LNCAP (cell line): ENCODE measurements around the gene ACOX2.

Source experiments
- CTCF ChIP-seq: fragments of 450-650 bp; IDR thresholded peaks from 2 replicates; pipeline ENCODE4 v1.5.1; 2017; ENCODE audit warnings: mild to moderate bottlenecking

Gene ACOX2

GRCh38 chr3:58572013-58572633 lies 35.1 kb upstream of the ACOX2 start:
- TF ChIP-seq CTCF, result no peak

- TF ChIP-seq CTCF, result no peak
Measured at GRCh38 chr3:58570851-58571250, 33.9 kb upstream of the ACOX2 start.

DNA sequence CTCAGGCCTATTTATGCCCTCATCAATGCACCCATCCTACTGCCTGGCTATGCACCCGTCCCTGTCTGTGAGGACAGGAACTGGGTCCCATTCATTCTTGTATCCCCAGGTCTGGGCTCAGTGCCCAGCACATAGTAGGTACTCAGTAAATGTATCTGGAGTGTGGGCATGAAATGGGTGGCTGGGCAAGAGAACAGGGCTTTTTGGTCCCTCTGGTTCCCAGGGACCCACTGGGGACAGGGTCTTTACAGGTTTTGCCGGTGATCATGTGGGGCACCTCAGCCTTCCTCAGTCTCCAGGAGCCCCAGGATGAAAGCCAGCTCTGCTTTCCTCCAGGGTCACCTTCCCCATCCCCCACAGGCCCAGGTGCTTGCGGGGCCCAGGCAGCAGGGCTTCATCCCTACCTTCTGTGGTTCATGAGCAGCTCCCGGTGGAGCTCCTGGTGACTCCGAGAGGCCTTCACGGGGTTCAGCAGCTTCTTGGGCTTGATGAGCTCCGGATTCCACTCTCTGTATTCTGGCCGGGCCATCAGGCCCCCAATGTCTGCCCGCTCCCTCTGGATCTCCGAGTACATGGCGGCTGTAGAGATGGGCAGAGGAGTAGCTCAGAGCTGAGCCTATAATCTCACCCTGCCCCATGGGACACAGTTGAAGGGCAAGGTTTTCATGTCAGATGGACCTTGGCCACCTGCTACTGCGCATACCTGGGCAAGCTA lies 32.5 kb upstream of the ACOX2 start:
- TF ChIP-seq CTCF, result no peak

GRCh38 chr3:58568572-58569286 lies 31.7 kb upstream of the ACOX2 start:
- peak; percentile 88 for TF ChIP-seq CTCF

DNA sequence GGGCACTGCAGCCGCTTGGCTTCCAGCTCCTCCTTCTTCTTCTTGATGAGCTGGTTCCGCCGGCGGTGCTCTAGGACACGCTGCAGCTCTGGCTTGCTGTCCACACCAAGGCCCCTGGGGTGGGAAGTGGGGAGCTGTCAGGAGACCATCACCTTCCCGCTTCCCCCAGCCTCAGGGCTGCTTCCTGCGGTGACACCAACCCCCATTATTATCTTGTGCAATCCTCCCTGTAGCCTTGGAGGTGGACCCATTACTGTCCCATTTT lies 30.2 kb upstream of the ACOX2 start:
- TF ChIP-seq CTCF, result no peak

DNA sequence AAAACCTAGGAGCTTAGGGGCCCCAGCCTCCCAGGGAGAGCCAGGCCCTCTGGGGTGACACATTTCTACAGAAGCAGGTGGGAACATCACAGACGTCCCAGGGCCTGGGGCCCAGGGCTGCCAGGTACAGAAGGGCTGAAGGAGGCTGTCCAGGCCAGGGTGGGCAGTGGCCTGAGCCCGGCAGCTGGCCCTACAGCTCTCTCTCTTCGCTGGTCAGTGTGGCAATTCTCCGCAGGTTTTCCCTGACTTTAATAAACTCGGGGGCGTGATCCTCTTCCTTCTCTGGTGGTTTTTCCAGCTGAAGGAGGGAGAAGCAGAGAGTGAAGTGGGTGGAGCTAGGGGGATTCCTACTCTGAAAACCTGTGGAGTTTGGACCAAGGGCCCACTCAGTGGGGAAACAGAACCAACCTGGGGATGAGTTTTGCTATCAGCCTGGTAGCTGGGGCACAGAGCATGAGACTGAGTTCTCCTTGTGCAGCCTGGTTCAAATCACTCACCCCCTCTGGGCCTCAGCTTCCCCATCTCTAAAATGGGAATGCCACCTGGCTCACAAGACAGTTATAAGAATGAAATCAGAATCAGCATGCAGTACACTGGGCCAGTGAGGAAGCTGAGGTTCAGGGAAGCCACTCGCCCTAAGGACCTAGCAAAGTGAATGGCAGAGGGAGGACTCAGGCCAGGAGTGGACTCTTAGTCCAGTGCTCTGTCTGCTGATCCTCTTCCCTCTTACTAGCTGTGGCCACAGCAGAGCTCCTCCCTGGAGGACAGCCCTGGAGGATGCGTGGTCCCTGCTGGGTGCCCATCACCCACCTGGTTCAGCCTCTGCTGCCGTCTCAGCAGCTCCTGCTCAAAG lies 29.6 kb upstream of the ACOX2 start:
- TF ChIP-seq CTCF, result no peak

DNA sequence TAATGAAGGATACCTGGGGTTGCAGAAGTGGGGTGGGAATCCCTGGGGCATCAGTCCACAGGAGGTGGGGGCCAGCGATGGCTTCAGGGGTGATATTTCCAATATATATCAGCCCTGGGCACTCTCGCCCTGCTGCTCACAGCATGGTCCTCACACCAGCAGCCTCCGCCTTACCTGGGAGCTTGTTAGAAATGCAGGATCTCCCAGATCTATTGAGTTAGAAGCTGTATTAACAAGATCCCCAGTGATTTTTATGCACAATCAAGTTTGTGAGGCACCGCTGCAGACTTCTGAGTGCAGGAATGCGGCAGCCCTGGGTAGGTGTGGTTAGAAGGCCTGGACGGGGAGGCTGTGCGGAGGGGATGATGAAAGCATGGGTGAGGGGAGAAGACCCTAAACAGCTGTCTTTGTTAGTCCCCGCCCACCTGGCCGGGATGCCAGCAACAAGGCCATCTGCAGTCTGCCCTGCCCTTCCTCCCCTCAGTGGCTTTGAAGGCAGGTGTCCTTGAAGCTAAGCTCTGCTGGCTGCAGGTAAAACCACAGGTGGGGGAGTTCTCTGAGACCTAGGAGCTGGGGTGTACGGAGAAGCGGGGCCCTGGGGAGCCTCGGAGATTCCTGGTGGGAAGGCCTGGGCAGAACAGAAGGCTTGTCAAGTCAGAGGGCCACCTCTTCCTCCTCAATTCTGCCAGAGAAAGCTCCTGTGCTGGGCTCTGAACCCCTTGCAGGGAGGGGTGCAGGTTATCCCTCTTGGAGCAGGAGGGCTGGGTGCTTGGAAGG lies 28.8 kb upstream of the ACOX2 start:
- no peak for TF ChIP-seq CTCF
